NCI-H748 (cell line): ENCODE results near the gene WFDC5.

Source experiments
- DNase-seq: peaks from one replicate; lab custom pipeline; 2025; ENCODE audit not compliant: unreplicated experiment; lab: John Stamatoyannopoulos, UW

Gene WFDC5

DNA sequence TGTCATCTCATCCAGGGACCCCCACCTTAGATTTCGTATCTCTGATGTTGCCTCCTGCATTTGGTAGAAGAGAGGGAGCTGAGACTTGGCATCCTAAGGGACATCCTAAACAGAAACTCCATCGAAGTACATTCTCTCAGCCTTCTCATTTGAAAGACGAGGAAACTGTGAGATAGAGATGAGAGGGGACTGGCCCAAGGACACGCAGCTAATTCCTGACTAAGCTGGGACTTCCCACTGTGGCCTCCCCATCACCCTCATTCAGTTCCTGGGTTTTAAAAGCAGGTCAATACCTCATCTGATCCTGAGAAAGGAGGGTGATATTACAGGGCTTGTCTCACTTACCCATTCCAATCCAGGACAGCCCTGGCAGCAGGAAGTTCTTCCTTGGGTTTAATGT is 855 bp upstream of the WFDC5 start:
- DNase-seq: no peak

DNA sequence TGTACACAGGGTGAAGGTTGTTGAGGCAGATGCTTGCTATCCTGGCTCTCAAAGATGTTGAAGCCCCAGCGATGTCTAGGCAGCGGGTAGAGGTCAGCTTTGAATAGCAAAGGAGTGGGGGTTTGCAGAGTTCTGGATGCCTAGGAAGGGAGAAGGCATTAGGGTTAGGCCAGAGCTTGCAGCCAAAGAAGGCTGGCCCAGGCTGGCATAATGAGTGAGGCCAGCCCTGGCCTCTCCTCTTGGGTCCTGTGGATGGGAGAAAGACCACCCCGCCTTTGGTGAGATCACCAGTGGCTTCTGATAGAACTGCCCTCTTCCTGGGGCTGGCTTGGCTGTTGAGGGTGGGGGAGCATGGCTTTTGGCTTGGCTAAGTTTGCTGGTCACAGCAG is 406 bp upstream of the WFDC5 start:
- no peak for DNase-seq

DNA sequence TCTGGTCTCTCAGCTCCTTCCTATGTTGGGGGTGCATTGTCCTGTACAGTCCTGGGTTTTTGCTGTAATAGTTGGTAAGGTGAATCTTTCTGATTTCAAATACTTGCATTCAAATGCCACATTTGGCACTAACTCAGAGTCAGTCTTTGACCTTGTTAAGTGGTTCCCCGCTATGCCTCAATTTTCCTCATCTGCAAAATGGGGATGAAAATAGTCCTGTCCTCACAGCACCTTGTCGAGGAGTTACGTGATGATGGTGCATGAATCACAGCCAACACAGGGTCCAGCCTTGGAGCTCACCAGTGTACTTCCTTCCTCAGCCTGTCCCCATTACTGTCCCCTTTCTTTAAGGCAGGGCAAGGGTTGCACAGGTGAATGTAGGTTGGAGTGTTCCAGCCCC is 1.1 kb downstream of the WFDC5 start:
- no peak for DNase-seq

DNA sequence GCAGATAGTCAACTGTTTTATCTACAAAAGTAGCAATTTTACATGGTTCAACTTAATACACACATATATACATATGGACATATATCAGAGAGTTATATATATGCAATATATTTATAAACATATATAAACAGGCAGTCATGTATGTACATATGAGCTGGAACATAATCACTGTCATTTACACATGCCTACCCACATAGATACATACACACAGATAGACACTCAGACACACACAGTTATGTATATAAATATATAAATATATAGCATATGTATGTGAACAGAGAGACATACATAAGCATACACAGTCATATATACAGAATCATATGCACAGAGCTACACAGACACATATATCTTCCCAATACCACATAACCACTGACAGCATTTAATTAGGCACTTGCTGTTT is 2.2 kb downstream of the WFDC5 start:
- no peak for DNase-seq

DNA sequence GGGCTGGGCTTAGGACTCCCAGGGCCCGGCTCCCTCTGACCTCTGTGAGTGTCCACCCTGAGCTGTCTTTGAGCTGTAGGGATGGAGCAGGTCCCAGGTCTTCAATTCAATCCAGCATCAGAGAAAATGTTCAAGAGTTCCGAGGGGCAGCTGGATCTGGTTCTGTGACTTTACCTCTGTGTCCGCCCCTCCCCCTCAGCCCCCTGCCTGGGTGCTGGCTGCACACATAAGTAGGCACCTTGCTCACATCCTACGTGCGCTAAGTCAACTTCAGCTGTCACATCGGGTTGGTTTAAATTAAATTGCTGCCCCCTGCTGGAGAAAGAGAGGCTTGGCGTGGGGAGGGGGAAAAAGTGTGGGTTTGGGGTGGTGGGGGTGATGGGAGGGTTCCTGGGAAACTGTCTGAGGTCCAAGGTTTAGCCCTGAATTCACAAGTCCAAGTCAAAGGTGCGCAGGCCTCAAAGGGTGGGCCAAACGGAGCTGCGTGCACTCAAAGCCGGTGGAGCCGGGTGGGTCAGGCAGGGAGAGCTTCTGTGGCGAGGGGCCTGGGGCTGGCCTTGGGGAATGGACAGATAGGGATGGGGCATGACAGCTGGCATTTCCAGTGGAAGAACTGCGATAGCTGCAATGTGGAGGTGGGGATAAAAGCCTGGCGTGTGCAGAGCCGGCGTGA is 3.0 kb downstream of the WFDC5 start:
- no peak for DNase-seq

DNA sequence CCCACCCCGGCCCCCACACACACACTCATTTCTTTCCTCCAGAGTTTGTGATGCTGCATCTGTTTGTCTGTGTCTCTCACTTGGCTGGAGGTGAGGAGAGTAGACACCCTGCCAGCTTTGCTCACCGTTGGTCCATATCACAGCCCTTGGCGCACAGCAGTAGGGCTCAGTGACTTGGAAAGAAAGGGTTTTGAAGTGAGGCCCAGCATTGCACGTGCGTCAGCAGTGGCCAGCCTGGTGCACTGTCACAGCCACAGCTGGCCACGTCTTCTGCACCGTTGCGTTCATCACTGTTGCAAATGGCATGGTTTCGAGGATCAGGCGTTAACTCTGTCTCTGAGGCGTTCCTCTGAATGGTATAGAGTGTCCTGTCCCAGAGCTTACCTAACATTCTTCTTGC is 3.7 kb downstream of the WFDC5 start:
- no peak for DNase-seq

DNA sequence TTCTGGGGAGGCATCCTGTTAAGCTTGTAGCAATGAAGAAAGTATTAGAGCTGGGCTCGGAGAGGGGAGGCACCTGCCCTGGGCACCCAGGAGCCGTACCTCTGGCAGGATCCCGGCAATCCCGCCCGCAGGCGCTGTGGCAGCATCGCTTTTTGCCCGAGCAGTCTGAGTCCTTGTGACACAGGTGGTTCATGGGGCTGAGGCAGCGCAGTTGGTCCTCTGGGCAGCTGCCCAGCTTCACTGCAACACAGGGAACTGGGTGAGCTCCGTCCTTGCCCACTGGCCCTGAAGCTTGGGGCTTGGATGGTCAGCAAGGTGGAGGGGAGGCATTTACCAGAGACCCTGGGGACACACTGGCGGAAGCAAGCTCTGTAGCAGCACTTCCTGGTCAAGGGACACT is 4.7 kb downstream of the WFDC5 start:
- DNase-seq: no peak

DNA sequence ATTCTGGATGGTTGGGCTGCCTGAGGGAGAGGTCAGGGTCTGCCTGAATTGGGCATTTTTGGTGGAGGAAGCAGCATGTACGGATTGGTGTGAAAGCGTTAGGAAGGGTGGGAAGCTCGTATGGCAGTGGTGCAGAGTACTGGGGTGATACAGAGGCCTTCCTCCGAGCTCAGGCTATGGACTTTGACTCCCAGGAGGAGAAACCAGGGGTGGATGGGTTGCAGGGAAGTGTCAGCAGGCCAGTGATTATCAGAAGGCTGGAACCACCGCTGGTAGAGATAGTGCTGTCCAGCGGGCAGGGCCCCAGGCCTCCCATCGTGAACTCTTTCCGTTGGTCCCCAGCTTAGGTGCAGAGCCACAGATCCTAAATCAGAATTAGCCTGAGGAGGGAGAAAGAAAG is 5.3 kb downstream of the WFDC5 start:
- DNase-seq: no peak

DNA sequence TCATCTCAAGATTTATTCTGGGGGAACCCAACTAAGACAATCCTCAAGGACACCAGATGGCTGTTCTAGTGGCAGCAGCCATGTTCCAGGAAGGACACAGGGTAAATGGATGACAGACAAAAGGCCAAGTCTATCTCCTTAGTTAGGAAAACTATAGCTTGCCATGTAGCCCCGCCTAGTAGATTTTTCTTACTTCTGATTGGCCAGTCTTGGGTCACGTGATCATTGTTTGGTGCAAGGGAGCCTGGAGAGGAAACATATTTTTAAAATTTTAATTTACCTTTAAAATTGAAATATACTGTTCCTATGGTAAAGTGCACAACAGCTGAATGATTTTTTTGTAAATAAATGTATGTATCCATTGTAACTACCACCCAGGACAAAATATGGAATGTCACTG is 9.7 kb downstream of the WFDC5 start:
- no peak for DNase-seq

DNA sequence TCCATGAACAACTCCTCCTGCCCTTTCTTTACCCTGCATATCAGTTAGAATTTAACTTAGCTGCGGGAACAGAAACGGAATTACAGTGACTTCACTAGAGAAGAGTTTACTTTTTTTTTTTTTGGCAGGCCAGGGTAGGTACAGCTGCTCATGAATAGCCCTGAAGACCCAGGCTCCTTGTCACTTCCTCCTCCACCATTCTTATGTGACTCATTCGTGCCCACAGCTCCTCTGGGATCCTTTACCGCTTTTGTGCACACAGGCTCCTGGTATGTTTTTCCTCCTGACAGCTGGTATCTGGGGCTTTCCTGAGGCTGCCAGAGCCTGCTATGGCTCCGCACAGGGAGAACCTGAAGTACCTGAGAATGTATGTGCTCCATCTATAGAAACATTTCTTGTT is 10.2 kb downstream of the WFDC5 start:
- DNase-seq: no peak

DNA sequence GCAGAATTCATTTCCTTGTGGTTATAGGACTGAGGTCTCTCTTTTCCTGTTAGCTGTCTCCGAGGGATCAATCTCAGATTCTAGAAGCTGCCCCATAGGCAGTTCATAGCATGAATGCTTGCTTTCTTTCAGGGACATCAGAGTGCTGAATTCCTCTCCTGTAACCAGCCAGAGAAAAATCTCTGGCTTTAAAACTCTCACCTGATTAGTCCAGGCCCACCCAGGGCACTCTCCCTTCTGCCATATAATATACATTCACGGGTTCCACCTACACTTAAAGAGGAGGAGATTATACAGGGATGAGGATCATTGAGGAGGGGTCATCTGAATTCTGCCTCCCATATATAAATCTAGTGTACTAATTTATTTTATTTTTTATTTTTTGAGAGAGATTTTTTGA is 11.9 kb downstream of the WFDC5 start:
- DNase-seq: no peak

DNA sequence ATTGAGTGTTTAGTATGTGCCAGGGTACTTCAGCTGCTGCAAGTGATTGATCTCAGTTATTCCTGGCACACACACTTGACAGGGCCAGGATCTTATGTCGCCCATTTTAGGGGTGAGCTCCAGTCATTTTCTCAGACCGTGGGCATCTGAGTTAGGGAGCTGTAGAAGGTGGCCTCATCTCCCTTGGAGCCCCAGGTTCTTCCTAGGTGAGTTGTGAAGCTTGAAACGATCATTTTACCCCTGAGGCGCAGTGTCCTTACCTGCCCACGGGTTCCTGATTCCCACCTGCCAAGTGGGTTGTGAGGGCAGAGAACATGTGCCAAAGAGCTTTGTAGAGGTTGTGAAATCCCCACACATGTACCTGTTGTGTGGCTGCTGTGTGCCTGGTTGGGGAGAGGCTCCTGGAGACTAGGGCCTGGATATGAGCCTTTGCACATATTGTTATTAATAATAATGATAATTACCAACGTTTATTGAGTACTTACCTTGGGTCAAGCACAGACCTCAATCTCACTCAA is 13.6 kb downstream of the WFDC5 start:
- no peak for DNase-seq

DNA sequence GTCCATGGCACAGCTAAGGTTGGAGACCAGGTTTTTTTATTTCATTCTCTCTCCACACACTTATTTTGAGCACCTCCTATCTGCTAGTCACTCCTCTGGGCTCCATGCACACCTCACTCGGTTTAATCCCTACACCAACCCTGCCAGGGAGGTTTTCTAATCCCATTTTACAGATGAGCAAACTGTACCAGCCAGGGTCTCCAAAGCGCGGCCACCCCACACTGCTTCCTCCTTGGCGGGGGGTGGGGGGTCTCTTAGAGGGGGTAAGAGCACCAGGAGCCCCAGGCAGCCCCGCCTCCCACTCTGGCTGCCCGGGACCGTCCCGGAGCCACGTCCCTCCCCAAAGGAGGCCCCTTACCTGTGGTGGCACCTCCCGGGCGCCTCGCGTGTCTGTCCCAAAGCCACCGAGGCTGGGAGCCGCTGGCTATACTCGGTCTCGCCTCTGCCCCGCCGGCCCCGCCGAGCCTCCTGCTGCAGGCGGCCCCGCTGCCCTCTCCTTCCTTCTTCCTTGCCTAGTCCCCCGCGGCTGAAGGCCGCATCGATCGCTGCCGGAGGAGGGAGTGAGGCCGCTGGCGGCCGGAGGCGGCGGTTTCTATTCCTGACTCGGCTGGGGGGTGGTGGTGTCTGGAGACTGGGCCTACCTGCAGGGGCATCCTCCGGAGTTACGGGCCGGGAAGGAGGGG is 14.3 kb downstream of the WFDC5 start, which contains the start of gene KCNS1:
Gene KCNS1 (minus strand): TSS at position 565 of the 683 bp plus-strand sequence. CDS start 1,891 bp downstream, outside the sequence.
- DNase-seq: no peak

DNA sequence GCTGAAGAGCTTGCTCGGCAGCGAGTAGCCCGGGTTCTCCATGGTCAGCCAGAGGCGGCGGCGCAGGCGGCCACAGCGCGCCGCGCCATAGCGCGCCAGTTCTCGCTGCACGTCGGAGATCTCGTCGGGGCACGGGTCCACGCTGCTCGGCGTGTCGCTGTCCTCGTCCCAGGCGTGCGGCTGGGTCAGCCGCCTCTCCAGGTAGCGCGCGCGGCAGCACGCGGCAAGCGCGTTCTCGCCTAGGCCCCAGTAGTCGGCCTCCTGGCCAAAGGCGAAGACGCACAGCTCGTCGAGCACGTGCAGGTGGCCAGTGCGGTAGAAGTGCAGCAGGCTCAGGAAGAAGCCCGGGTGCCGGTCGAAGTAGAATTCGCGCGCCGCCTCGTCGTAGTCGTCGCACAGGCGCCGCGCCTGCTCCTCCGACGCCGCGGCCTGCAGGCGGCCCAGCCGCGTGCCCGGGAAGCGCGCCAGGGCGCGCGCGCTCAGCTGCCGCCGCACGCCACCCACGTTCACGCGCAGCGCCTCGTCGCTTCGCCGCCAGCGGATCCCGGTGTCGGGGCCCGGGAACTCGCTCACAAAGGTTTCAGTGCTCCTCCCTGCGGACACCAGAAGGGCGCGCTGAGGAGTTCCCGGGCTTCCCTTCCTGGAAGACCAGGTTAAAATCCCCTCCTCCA is 16.7 kb downstream of the WFDC5 start:
- no peak for DNase-seq

DNA sequence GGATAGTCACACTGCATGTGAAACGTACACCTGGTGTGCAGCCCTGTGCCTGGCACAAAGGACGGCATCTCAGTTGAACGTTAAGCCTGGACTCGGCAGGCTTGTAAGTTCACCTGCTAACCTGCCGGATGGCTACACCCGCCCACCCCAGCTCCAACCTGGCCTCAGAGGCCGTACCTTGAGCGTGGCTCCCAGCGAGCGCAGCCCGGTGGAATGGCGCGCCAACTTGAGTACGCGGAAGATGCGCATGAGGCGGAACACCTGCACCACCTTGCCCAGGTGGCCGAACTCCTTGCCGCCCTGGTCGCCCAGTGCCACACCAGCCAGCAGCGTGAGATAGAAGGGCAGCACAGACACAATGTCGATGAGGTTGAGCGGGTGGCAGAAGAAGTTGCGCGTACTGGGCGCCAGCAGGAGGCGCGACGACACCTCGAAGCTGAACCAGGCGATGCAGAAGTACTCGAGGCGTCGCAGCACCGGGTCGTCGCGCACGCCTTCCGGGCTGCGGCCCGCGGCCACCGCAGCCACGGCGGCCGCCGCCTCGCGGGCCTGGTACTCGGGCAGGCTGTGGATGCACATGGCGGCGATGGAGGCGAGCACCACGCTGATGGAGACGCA is 17.4 kb downstream of the WFDC5 start:
- no peak for DNase-seq

DNA sequence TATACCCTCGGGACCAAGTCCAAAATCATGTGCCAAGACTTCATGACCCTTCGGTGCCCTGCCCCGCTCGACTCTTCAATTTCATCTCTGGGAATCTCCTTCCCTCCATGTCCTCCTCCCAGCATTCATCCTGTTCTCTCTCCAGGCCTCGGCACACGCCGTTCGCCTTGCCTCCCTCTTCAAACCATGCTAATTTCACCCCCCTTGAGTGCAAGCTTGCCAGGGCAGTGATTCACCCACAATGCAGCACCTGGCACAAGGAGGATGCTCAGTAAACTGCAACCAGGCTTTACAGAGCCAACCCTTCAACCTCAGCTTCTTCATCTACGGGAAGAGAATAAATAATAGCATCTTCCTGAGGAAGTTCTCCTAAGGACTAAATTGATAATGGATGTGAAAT is 18.2 kb downstream of the WFDC5 start:
- no peak for DNase-seq

DNA sequence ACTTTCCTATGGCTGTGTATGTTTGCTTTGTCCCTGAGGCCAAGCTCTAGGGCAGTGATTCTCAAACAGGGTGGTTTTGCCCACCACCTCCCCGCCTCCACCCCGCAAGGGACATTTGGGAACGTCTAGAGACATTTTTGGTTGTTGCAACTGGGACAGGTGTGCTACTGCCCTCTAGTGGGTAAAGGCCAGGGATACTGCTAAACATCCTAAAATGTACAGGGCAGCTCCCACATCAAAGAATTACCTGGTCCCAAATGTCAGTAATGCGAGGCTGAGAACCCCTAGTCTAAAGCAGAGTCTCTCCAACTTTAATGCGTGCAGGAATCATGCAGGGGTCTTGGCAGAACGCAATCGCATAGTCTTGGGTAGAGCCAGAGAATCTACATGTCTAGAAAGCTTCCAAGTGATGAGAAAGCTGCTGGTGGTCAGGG is 19.2 kb downstream of the WFDC5 start:
- DNase-seq: peak; percentile 2

DNA sequence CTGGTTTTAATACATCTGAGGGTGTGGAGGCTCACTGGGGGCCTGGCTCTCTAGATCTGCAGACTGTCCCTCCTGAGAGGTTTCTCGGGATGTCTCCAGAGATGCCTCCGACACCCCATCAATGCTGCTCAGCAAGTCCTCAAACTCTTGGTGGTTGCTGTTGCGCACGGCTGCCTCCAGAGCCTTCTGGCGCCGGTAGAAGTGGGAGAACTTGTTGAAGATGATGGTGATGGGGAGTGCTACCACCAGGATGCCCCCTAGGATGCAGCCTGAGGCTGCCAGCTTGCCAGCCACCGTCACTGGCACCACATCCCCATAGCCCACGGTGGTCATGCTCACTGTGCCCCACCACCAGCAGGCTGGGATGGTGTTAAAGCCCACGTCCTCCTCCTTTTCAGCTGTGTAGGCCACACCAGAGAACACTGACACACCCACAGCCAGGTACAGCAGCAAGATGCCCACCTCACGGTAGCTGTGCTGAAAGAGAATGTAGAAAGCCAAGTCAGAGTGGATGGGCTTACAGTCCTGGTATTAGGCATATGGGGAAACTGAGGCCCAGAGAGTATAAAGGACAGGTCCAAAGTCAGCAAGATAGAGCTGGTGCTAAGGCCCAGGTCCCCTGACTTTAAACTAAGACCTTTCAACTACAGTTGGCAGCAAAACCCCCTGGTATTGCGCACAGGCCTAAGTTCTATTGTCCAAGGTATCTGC is 20.0 kb downstream of the WFDC5 start:
- no peak for DNase-seq

DNA sequence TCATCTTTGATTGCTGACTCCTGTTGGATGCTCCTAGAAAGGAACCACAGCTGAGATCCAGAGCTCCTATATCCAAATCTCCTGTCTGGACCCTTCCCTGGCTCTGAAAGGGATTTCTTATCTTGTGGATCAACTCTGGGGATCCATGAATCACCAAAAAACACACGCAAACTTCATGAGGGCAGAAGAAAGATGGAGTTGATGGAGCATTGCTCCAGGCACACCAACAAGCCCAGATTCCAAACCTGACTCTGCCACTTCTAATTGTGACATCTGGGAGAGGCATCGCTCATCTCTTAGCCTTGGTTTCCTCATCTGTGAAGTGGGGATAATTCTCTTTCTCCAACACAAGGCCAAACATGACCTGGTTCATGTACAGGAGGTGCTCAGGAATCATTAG is 20.8 kb downstream of the WFDC5 start:
- DNase-seq: no peak

DNA sequence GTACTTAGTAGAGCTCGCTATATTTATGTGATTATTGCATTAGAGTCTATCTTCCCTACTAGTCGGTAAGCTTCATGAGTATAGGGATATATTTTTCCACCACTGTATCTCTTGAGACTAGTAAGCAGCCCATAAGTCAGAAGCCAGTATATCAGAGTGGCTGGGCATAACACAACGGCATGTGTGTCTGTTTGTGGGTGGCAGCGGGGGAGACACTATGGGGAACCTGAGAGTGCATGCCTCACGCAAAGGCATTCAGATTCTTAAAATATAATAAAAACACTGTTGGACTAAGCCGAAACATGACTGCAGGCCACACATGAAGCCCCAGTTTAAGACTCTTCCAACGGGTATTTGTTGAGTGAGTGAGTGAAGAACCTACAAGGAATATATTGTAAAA is 22.1 kb downstream of the WFDC5 start:
- no peak for DNase-seq

DNA sequence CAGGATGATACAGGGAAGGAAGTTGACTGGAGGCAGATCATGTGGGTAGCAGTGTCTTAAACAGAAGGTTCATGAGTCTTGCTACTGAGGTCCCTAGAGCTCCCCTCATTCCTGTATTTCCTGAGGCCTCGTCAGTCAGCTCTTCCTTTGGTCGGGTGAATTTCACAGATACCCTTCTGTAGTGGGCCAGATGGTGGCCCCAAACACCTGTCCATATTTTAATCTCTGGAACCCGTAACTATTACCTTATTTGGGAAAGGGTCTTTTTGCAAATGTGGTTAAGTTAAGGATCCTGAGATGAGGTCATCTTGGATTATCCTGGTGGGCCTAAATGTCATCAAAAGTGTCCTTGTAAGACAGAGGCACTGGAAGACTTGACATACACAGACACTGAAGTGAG is 23.6 kb downstream of the WFDC5 start:
- DNase-seq: no peak
